ENCODE results near the gene LRMDA.

LRMDA gene

DNA sequence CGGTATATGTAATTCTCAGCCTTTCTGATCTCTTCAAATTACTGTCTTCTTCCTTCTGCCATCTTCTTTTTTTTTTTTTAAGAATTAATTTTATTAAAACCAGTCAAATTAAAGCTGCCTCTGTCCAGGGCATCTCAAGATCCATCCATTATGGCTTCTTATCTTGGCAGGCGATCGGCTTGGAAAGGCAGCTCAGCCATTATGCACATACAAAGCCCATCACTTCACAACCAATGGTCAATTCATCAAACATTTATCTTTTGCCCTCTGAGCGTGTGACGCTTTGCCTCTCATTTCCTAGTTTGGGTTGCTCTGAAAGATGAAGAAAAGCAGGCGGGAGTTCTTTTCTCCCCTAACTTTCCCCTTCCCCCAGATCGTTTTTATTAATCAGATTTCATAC lies 591.6 kb downstream of the LRMDA start:
- no peak for DNase-seq (ENCODE audit: low read depth in 3 of 3)

DNA sequence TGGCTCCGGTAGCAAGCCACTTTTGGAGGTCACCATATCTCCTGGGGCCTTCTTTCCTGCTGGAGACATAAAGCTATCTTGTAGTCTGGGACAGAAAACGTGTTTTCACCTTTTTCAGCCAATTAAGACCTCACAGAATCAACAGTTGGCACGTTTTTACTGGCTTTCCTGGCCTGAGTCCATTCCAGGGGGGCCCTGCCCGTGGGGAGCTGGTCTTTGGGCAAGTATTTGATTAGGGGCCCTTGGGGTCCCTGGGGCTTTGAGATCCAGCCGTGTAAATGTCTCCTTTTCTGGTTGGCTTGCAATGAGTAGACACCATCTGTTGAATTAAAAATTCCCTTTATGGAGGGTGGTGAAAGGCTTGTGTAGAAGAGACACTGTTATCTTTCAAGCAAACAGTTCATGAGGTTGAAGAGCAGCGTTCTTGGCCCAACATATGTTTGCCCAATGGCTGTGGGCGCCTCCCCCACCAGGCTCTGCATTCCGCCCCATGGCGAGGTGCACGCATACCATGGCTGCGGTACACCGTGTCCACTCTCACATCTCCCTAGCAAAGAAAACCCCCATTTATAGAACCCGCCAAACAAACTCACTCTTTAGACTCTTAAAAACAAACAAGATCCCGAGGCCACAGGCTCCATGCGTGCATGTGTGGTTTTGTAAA lies 593.2 kb downstream of the LRMDA start:
- DNase-seq (ENCODE audit: low read depth in 3 of 3) = no peak

GRCh38 chr10:76025124-76025477 lies 593.7 kb downstream of the LRMDA start:
- no peak for DNase-seq (ENCODE audit: low read depth in 3 of 3)

DNA sequence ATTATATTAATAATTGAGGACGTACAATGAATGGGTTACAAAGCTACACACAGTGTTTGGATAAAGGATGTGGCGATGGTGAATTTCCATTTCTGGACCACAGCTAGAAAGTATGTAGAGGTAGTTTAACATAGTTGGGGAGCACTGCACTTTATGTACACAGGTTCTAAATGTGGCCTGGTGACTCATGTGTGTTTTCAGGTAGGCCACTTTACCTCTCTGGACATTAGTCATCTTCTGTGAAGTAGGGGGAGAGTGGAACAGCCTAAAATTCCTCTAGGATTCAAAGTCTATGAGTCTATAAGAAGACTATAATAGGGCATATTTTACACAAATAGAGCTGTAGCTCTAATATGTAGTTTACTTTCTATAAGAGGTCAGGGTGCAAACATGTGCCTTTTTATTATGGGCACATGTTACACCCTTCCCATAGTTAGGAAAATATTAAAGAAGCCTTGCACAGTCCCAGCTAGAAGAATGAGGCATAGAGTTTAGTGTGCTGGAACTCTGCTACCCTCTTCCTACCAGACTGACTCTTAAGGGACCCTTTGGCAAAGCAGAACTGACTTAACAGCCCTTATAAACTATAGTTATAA lies 594.9 kb downstream of the LRMDA start:
- no peak for DNase-seq (ENCODE audit: low read depth in 3 of 3)

GRCh38 chr10:76026905-76027304 lies 595.5 kb downstream of the LRMDA start:
- DNase-seq (ENCODE audit: low read depth in 3 of 3) = no peak

DNA sequence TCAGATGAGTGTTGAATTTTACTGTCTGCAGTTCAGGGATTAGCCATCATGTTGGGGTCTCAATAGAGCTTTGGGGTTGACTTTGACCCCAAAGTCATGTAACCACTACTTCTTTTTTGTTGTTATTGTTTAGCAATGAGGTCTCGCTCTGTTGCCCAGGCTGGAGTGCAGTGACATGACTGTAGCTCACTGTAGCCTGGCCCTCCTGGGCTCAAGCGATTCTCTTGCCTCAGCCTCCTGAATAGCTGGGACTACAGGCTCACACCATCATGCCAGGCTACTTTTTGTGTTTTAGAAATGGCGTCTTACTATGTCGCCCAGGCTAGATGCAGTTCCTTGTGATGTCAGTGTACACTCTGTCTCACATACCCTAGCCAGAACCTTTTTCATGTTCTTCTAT lies 598.4 kb downstream of the LRMDA start:
- no peak for DNase-seq (ENCODE audit: low read depth in 3 of 3)

DNA sequence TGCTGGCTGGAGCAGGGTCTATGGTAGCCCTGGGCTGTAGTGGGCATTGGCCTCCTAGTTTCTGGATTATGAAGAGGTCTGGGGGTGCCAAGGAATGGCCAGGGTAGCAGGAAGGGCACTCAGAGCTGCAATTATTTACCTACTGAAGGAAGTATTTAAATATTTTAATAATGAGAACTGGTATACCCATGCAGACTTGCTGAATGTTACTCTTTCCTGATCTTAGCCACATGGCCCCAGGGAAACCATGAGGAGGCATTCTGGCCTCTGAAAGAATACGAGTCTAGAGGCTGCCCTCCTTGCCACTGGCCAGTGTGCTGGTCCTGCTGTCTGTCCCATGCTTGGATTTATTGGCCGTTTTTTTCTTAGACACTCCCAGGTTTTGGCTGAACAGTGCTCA lies 599.7 kb downstream of the LRMDA start:
- no peak for DNase-seq (ENCODE audit: low read depth in 3 of 3)

- no peak for DNase-seq (ENCODE audit: low read depth in 3 of 3)
Measured at GRCh38 chr10:76031769-76032699, 600.6 kb downstream of the LRMDA start.

DNA sequence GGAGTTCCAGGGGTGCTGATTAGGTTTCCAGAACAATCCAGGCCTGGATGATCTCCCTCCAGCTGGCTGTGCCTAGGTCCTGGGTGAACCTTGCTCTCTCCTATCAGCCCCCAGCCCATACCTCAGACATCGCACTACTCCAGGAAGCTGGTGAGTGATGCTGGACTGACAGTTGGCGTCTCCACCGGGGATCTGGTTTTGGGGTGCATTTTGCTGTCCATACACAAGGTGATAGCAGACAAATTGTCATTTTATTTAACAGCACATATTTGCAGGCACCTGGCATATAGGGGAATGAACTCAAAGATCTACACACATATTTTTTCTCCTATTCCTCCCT lies 601.2 kb downstream of the LRMDA start:
- DNase-seq (ENCODE audit: low read depth in 3 of 3) = no peak

DNA sequence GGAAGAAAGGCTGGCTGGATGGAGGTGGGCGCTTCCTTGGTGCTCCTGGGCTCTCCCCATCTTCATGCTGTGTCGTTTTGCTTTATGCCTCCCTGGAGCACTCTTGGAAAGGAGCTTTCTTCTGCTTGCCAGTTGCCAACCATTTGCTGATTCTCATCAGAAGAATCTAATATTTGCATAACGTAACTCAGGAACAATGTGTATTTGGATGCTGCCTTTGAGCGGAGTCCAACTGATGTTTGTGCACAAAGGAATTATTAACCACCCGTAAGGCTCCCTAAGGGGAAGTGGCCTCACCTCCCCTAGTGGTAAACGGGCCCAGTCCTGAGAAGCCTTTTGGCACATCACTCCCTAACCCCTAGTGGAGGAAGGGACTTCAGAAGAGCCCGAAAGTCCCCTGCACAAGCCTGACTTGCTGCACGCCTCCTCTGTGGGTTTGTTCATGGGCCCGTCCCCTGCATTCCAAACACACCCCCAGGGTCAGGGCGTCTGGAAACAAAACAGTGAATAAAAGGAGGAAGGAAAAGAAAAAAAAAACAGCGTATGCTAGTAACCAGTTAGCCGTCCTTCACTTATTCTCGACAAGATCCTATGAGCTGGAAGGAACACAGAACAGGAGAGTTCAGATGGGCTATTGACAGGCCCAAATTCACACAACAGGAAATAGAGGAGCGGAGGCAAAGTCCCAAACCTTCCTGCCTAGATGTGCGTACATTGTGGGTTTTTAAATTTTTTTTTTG lies 602.2 kb downstream of the LRMDA start:
- DNase-seq (ENCODE audit: low read depth in 3 of 3) = no peak

DNA sequence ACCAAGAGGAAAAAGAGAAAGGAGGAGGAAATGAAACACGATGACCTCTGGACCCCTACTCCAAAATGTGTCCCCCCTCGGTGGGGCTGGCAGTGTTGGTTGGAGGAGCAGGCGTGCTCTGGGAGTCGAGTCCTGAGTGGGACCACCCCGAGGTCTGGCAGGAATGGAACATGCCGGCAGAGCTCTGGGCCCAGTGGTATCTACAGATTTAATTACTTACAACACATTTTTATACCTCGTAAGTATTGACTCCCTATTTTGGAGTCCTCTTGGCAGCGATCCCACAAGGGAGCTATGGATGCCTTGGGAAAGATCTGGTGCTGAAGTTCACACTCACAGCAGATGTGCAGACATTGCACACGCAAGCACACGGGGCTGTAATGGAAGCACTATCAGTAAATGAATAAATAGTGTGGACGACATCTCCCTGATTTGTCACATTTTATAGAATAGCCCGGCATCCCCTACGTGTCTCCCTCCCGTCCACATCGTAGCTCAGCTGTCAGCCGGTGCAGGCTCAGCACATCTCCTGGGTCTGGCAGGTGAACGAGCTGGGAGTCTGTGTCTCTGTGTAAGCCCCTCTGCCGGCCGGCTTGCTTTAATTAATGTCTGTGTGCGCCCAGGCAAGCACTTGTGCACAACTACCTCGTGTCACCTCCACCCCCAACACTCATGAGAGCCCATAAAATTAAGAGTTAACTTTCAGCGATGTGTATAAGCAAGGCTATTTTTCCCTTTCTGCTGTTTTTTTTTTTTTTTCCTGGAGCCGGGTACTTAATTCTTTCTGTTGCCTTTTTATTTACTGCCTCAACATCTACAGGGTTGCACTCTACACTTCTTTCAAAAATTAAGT lies 603.2 kb downstream of the LRMDA start:
- DNase-seq (ENCODE audit: low read depth in 3 of 3) = no peak

GRCh38 chr10:76035206-76036110 lies 604.0 kb downstream of the LRMDA start:
- DNase-seq (ENCODE audit: low read depth in 3 of 3) = no peak

GRCh38 chr10:76036111-76036940 lies 604.9 kb downstream of the LRMDA start:
- peak; percentile 3 to 13 (median 5) for DNase-seq (ENCODE audit: low read depth in 3 of 3)

- no peak for DNase-seq (ENCODE audit: low read depth in 3 of 3)
Measured at GRCh38 chr10:76036962-76037361, 605.5 kb downstream of the LRMDA start.

DNA sequence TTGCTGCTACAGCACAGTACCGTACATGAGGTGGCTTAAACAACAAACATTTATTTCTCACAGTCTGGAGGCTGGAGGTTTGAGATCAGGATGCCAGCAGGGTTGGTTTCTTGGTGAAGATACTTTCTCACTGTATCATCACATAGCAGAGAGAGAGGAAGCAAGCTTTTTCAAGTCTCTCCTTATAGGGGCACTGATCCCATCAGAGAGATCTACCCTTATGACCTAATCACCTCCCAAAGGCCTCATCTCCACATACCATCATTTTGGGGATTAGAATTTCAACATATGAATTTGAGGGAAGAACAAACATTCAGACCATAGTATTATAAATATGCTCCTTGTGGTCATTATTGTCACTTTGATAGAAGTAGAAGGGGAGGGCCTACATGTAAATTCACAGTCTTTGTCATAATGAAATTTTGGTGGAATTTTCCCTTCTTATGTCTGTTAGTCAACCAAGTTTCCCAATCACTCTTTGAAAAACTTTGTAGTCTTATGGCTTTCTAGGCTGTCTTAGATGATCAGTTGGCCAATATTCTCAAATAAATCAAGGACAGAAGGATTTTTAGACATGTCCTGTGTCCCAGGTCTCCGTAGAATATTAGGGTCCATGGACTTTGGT lies 606.2 kb downstream of the LRMDA start:
- DNase-seq (ENCODE audit: low read depth in 3 of 3) = no peak

- DNase-seq (ENCODE audit: low read depth in 3 of 3) = no peak
Measured at GRCh38 chr10:76038696-76039095, 607.3 kb downstream of the LRMDA start.

DNA sequence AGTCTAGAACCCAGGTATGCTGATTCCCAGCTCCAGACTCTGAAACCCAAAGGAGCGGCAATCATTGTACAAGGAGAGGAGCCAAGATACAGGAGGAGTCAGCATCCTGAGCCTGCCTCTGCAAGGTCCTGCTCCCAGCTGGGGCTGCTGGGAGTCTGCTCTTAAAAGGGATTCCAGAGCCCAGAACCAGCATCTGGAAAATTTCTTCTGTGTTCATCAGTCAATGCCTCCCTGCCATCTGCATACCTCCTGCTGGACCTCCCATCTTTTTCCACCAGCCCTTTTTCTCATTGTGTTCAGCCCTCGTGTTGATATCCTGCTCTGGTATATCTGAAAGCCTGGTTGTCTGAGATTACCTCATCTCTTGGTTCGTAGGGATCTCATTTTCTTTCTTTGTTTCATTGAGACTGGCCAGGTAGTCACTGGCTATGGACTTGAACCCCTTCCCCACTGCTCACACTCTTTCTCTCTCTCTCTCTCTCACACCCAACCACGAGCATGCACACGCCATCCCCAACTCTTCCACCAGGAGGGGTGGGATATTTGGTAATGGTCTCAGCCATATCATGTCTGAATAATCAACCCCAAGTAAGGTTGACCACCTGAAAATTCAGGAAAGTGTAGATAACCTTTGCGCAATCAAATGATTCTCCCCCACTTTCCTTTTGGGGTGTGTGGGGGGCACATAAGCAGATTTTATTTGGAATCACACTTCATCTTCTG lies 608.8 kb downstream of the LRMDA start:
- no peak for DNase-seq (ENCODE audit: low read depth in 3 of 3)

DNA sequence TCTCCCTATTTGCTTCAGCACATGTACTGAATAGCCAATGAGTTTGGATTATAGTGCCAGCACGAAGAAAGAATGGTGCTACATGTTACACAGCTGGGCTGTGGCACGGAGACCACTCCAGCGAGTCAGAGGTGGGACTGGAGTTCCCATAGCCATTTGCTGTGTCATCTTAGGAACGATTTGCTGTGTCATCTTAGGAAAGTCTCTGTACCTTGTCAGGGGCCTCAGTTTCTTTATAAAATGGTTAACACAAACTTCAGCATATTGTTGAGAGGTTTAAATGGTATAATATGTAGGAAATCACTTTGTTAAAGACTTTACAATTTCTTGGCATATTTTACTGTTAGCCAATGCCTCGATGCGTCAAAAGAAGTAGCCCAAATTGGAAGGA lies 609.4 kb downstream of the LRMDA start:
- DNase-seq (ENCODE audit: low read depth in 3 of 3) = no peak
